DMS53 (cell line): ENCODE results near the gene CTNNBL1.
"Not testable (repeated sequence)": the region's sequence is repeated elsewhere in the genome, so short reads cannot be mapped to it uniquely, and the experiment has no call there.

ENCODE experiments used
- DNase-seq: peaks from one replicate; lab custom pipeline; 2025; lab: John Stamatoyannopoulos, UW

The CTNNBL1 gene

GRCh38 chr20:37693635-37694626 lies at the start of gene CTNNBL1:
Gene CTNNBL1, plus strand, starts transcription at chr20:37694030. Its CDS starts 93 bp downstream, at chr20:37694123.
- peak; percentile 99 for DNase-seq

DNA sequence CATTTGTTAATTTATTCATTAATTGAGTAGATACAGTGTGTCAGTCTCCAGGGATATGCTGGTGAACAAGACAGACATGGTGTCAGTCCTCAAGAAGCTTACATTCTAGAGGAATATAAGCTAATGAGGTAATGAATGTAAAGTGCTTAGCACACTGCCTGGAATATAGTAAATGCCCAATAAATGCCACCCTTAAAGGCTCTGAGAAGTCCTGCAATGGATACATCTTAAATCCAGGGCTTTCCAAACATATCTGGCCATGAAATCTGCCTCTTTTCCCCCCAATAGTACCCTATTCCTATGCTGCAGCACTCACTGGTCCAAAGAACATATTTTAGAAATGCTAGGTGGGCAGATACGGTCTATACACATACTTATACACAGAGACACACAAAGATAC lies 49.2 kb upstream of the CTNNBL1 start:
- no peak for DNase-seq

- DNase-seq = no peak
These were observed 45.9 kb upstream of the CTNNBL1 start for GRCh38 chr20:37647946-37648345.

DNA sequence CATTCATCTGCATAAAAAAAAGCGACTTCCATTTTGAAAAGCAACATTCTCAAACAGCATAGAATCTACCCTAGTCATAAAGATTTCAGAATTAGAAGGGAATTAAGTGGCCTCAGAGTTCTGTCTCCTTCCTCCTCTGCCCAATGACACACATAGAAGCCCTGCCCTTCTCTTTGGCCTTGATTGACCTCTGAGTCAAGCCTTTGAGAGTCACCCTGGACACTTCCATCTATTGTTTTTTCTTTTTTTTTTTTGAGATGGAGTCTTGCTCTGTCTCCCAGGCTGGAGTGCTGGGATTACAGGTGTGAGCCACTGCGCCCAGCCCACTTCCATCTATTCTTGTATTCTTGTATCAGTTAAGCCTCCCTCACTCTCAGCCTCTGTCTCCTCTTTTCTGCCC lies 44.8 kb upstream of the CTNNBL1 start:
- no peak for DNase-seq

GRCh38 chr20:37649676-37650370 lies 44.0 kb upstream of the CTNNBL1 start:
- DNase-seq = no peak

DNA sequence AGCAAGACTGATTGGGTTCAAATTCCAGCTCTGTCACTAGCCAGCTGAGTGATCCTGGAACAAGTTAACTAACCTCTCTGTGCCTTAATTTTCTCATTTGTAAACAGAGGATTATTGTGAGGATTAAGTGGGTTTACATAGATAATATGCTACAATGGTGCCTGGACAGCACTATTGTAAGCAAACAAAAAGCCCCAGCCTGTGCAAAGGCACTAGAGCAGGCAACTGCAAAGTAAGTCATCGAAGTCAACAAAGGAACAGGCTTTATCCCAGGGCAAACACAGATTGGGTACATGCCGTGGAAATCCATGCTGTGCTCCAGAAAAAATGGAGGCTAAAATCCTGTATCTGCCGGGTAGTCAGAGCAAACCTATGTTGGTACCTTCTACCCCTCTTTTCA lies 43.2 kb upstream of the CTNNBL1 start:
- DNase-seq = peak; percentile 68

GRCh38 chr20:37651932-37652331 lies 41.9 kb upstream of the CTNNBL1 start:
- DNase-seq = peak; percentile 41

DNA sequence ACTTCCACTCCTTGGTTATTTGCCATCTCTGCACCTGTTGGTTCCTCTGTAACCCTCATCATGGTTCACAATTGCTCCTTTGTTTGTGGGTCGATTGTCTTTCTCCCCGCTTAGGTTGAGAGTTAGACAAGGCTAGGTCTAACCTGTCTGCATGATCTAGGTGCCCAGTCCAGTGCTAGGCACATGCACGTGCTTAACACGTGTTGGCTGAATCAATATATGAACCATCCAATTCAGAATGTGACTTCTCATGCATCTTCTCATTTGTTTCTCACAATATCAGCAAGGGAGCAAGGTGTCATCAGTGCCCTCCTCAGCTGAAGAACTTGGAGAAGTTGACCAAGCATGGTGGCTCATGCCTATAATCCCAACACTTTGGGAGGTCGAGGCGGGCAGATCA lies 36.9 kb upstream of the CTNNBL1 start:
- DNase-seq = no peak

DNA sequence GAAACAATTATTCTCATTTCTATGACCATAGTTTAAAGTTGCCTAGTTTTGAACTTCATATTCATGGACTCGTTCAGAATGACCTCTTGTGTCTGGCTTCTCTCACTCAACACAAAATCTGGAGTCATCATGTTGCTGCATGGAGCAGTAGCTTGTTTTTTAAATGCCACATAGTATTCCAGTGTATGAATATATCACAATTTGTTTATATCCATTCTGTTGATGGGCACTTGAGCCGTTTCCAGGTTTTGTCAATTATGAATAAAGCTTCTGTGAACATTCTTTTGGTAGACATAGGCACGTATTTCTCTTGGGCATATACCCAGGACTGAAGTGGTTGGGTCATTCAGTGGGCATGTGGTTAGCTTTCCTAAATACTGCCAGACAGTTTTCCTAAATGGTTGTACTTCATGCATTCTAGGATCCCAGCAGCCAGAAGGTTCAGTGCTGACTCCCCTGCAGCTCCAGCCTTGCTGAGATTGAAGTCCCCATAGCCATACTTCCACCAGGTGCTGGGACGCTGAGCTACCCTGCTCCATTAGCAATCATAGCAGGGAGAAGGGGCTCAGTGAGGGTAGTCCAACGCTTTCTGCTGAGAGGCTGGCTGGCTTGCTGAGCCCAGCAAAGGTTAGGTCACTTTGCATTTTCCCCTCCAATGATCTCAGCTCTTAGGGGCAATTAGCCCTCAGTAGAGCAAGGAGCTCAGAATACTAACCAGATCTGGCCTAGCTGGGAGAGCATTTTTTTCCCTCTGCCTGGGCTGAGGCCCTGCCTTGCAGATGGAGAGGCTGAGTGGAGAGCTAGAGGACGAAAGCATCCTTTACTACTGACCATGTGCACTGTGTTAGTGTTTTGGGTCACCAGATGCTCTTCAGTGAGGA lies 35.7 kb upstream of the CTNNBL1 start:
- DNase-seq = no peak

GRCh38 chr20:37661519-37661918 lies 32.3 kb upstream of the CTNNBL1 start:
- no peak for DNase-seq

GRCh38 chr20:37662308-37662707 lies 31.5 kb upstream of the CTNNBL1 start:
- no peak for DNase-seq

GRCh38 chr20:37664595-37664994 lies 29.2 kb upstream of the CTNNBL1 start:
- not testable (repeated sequence) for DNase-seq

DNA sequence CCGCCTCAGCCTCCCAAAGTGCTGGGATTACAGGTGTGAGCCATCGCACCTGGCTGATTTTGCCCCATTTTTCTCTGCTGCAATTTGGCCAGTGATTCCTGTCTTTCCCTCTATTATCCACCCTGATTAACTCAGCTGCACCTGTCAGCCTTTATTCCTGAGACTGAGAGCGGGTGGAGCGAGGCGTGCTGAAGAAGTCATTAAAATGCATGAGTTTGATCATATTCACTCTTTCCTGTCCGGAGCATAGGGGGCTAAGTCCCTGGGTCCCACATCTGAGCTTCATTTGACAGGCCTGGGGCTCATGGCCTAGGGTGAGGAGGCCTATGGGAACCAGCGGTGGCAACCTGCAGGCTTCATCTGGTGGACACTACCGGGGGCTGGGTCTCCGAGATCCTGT lies 25.7 kb upstream of the CTNNBL1 start:
- no peak for DNase-seq

- peak; percentile 45 for DNase-seq
These were observed 24.6 kb upstream of the CTNNBL1 start for GRCh38 chr20:37669062-37669772.

GRCh38 chr20:37669773-37670236 lies 24.0 kb upstream of the CTNNBL1 start:
- DNase-seq = peak; percentile 45

DNA sequence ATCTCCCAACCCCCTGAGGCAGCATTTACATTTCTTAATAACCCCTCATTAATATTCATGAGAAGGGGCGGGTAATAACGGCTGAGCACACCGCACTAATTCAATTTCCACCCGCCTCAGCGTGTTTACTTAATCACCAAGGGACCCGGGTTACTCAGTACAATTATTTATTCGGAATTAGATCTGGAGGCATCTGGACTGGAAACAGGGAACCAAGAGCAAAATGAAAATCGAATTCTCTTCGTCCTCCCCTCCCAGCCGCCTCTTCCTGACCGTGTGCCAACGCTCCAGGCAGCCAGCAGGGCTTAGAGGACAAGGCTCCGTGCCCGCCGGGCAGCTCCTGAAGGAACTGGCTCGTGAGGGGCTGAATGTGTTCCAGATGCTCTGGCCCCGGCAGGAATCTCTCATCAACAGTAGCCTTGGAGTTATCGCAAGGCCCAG lies 23.5 kb upstream of the CTNNBL1 start:
- peak; percentile 60 for DNase-seq

DNA sequence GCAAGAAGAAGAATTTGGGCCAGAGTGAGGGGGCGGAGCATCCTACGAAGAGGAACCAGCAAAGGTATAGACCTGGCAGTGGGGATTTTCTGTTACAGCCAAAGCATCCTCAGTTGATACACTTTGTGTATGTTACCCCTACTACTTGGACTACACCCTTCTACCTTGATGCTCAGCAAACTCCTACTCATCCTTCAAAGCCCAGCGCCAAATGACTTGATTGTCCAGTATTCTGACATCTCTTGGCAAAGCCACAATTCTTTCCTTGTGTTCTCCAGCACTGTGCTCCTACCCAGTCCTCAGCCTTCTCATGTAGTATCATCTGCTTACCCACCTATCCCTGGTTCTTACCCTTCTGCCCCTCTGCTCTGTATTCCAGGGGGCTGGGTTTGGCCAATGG lies 21.7 kb upstream of the CTNNBL1 start:
- DNase-seq = no peak

DNA sequence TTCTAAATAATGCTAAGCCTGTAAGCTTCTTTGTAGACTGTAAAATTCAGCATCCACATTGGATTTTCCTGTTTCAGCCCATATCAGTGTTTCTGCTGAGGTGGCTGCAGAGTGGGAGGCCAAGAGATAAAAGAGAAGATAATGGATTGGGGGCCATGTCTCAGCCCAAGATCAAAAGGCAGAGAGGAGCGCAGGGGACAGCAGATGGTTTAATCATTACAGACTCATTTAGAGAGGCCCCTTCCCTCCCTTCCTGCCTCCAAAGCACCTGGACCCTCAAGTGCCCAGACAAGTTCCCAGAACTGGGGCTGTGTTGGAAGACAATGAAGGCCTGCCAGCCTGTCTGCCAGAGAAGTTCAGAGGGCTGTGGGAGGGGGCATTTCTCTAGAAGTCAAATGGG lies 20.4 kb upstream of the CTNNBL1 start:
- no peak for DNase-seq

DNA sequence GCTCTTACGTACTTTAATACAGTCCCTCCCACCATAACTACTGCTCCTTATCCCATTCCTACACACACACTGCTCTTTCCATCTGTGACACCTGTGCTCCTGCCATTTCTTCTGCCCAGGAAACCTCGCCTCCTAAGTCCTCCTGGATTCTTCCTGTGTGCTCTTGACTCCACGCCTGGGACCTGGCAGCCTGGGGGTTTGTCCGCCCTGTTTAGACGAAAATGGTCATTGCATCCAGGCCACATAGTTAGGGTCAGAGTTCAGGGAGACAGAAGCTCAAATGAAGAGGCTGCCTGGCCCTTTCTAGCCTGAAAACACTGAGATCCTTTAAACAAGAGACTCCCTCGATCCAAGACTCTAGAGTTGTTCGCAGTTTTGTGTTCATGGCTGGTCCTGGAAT lies 17.4 kb upstream of the CTNNBL1 start:
- DNase-seq = no peak

DNA sequence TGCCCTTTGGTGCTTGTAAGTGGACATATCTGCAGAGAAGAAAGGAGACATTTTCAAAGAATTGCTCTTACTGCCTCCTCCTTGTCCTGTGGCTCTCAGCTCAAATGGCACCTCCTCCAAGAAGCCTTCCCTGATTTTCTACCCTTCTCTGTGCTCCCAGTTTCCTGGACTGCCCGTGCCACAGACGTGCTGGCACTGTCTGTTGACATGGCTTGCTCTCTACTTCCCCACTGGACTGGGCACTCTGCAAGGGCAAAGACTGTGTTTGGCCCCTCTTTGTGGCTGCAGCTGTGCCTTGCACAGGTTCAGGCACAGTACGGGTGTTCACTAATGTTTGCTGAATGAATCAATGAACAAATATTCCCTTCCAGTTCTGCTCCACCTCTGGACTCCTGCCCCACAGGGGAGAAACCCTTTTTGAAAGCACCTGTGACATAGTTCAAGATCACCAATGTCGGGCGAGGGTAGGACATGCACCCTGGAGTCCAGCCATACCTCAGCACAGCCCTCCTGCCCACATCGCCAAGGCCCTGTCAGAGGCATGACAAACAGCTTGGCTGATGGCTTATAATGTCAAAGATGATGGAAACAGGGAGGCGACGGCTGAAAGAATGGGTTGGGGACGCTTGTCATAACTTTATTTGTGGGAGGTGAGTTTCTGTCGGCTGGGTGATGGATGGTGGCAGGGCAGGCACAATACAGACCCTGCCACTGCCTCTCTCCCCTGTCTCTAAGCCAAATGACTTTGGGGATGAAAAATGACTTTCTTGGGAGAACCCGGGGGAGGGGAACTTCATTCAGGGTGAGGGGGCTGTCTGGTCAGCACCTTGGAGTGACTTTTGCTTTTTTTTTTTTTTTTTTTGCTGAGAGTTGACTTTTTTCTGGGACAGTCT lies 15.6 kb upstream of the CTNNBL1 start:
- DNase-seq = no peak
